Activated CD4-positive, CD25-positive, alpha-beta regulatory T cell (primary cell): ENCODE data around the gene GRIA4.

Experiments used
- DNase-seq, 4 experiments: peaks; one replicate each; lab custom pipeline; 2025; lab: John Stamatoyannopoulos, UW

The GRIA4 gene

GRCh38 chr11:105639527-105639926 is 29.7 kb downstream of the GRIA4 start:
- no peak for DNase-seq

- no peak for DNase-seq
Observed at GRCh38 chr11:105641433-105641832, 31.6 kb downstream of the GRIA4 start.

GRCh38 chr11:105642870-105643269 is 33.0 kb downstream of the GRIA4 start:
- DNase-seq, result no peak

GRCh38 chr11:105644839-105645573 is 35.1 kb downstream of the GRIA4 start:
- no peak for DNase-seq

- no peak for DNase-seq
Observed at GRCh38 chr11:105647780-105648179, 37.9 kb downstream of the GRIA4 start.

- no peak for DNase-seq
Observed at GRCh38 chr11:105648762-105649161, 38.9 kb downstream of the GRIA4 start.

GRCh38 chr11:105665281-105665680 is 55.4 kb downstream of the GRIA4 start:
- no peak for DNase-seq

- no peak for DNase-seq
Observed at GRCh38 chr11:105667441-105667840, 57.6 kb downstream of the GRIA4 start.

GRCh38 chr11:105670811-105671210 is 60.9 kb downstream of the GRIA4 start:
- DNase-seq, result no peak

GRCh38 chr11:105673089-105673488 is 63.2 kb downstream of the GRIA4 start:
- no peak for DNase-seq

- no peak for DNase-seq
Observed at GRCh38 chr11:105689631-105690030, 79.8 kb downstream of the GRIA4 start.

GRCh38 chr11:105690467-105690866 is 80.6 kb downstream of the GRIA4 start:
- no peak for DNase-seq

- no peak for DNase-seq
Observed at GRCh38 chr11:105693075-105693759, 83.3 kb downstream of the GRIA4 start.

- DNase-seq, result no peak
Observed at GRCh38 chr11:105696000-105696399, 86.1 kb downstream of the GRIA4 start.

- DNase-seq, result no peak
Observed at GRCh38 chr11:105697291-105697690, 87.4 kb downstream of the GRIA4 start.

GRCh38 chr11:105699203-105699602 is 89.3 kb downstream of the GRIA4 start:
- no peak for DNase-seq

GRCh38 chr11:105700271-105700670 is 90.4 kb downstream of the GRIA4 start:
- no peak for DNase-seq

GRCh38 chr11:105701098-105701497 is 91.2 kb downstream of the GRIA4 start:
- no peak for DNase-seq

GRCh38 chr11:105705786-105706530 is 96.1 kb downstream of the GRIA4 start:
- DNase-seq, result no peak

- no peak for DNase-seq
Observed at GRCh38 chr11:105713106-105713505, 103.2 kb downstream of the GRIA4 start.

- DNase-seq, result no peak
Observed at GRCh38 chr11:105713696-105714095, 103.8 kb downstream of the GRIA4 start.

GRCh38 chr11:105718641-105719040 is 108.8 kb downstream of the GRIA4 start:
- DNase-seq, result no peak
